ENCODE data around the gene TMTC4.

DNA sequence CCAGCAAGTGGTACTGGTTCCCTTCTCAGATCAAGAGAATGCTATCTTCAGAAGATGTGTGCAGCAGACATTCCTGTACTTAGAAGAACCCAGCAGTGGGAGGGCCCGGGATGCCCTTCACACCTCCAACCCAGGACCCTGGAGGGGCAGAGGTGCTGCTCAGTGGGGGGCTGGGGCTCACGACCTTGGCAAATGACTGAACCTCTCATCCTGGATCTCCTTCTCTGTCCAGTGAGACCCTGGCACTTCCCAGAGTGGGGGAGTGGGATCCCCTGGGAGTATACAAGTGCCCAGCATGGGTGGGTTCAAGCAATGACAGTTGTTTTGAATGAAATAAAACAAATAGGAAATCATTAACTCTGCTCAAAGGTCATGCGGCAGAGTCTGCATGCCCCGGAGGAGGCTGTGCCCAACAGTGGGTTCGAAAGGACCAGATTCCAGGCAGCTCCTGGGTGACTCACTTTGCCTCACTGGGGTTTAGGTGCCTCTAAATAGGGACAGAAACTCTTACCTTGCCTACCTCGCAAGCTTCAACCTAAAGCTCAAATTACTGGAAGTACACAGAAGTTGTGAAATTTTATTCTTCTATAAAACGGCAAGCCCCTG is 112.9 kb downstream of the TMTC4 start:
- TF ChIP-seq, protein P1, sequence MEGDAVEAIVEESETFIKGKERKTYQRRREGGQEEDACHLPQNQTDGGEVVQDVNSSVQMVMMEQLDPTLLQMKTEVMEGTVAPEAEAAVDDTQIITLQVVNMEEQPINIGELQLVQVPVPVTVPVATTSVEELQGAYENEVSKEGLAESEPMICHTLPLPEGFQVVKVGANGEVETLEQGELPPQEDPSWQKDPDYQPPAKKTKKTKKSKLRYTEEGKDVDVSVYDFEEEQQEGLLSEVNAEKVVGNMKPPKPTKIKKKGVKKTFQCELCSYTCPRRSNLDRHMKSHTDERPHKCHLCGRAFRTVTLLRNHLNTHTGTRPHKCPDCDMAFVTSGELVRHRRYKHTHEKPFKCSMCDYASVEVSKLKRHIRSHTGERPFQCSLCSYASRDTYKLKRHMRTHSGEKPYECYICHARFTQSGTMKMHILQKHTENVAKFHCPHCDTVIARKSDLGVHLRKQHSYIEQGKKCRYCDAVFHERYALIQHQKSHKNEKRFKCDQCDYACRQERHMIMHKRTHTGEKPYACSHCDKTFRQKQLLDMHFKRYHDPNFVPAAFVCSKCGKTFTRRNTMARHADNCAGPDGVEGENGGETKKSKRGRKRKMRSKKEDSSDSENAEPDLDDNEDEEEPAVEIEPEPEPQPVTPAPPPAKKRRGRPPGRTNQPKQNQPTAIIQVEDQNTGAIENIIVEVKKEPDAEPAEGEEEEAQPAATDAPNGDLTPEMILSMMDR (conservative IDR thresholded peaks at IDR 0.05; ENCODE audit: low read depth, low read length): no peak
- no peak for TF ChIP-seq EZH2 (IDR thresholded peaks at IDR 0.05; ENCODE audit: low read length, unreplicated experiment)
- no peak for TF ChIP-seq EZH2phosphoT487 (IDR thresholded peaks at IDR 0.05; ENCODE audit: borderline replicate concordance, low read length)

Measured in PC-3 (cell line).